ENCODE data around the gene EXTL2. TPM values are rescaled to one million over a fixed set of nuclear protein-coding genes. Genes with fewer than 3 reads are reported as not detected.
A peak's percentile ranks its signal among the peaks of the same experiment; 100 is the strongest.

Gene EXTL2
- total and polyA plus RNA-seq, 2 experiments from 2014 or later = 45.3 to 45.4 TPM

- TF ChIP-seq CTCF (conservative IDR thresholded peaks at IDR 0.05; ENCODE audit: low read depth in 2 of 2) = no peak
- TF ChIP-seq ETS1 (IDR thresholded peaks at IDR 0.05) = no peak
- no peak for TF ChIP-seq NANOG (IDR thresholded peaks at IDR 0.05; ENCODE audit: borderline replicate concordance)
- TF ChIP-seq CREB1 (CRISPR knock-in tag; IDR thresholded peaks at IDR 0.05; ENCODE audit: low read depth) = no peak
- TF ChIP-seq STAT1 (IDR thresholded peaks at IDR 0.05; ENCODE audit: unreplicated experiment) = no peak
- TF ChIP-seq JUNB (IDR thresholded peaks at IDR 0.05; ENCODE audit: unreplicated experiment) = no peak
- TF ChIP-seq REST (IDR thresholded peaks at IDR 0.05; ENCODE audit: unreplicated experiment) = no peak
- no peak for TF ChIP-seq ZNF114 (CRISPR knock-in tag; IDR thresholded peaks at IDR 0.05)
- no peak for TF ChIP-seq EZH2 (IDR thresholded peaks at IDR 0.05; ENCODE audit: low read depth, unreplicated experiment)
- TF ChIP-seq EZH2phosphoT487 (IDR thresholded peaks at IDR 0.05; ENCODE audit: unreplicated experiment) = no peak
- no peak for TF ChIP-seq ZNF331 (CRISPR knock-in tag; IDR thresholded peaks at IDR 0.05; ENCODE audit: low read depth)
These were observed 24.6 kb downstream of the EXTL2 start (continued) for GRCh38 chr1:100869996-100870395.

- Histone ChIP-seq H3K4me2 (no peak overlapping the region), H3F3A (replicated peaks; ENCODE audit: low read depth) (no peaks in the 10 kb centered on the region), H3K79me2 (replicated peaks; ENCODE audit: insufficient read depth) (no peaks in the 10 kb centered on the region), H3K27ac (ENCODE audit: low read depth) (no peak overlapping the region), H3K9me2 (ENCODE audit: insufficient read depth) (no peaks in the 10 kb centered on the region), H3K4me3 (no peak overlapping the region), H4K20me1 (replicated peaks; ENCODE audit: insufficient read depth) (no peaks in the 10 kb centered on the region), H3K4me1 (ENCODE audit: insufficient read depth) (0 out of 2 replicates have a peak, but pooled peaks cover 5% of the 10 kb centered on the region), H3K36me3 (ENCODE audit: insufficient read depth) (no peaks in the 10 kb centered on the region), H2AFZ (no peak overlapping the region), H3K27me3 (ENCODE audit: insufficient read depth) (no peaks in the 10 kb centered on the region)
- DNase-seq (ENCODE audit: low spot score) = peak; percentile 41
- Mint-ChIP-seq H3K27ac (no peak overlapping the region), H3K27me3 (ENCODE audit: insufficient read depth, low read depth, poor library complexity) (no peaks in the 10 kb centered on the region), H3K4me1 (peaks cover 3% of the 10 kb centered on the region; the same call in 2 of the 3 replicates), H3K4me3 (no peak overlapping the region), H3K36me3 (ENCODE audit: low read depth) (no peaks in the 10 kb centered on the region), H3K9me3 (no peaks in the 10 kb centered on the region)
- no peak for ATAC-seq
- TF ChIP-seq NANOG (IDR thresholded peaks at IDR 0.05; ENCODE audit: borderline replicate concordance) (no peak), POLR2AphosphoS5 (IDR thresholded peaks at IDR 0.05; ENCODE audit: low read depth) (no peak), EZH2 (IDR thresholded peaks at IDR 0.05; ENCODE audit: low read depth, unreplicated experiment) (no peak), REST (IDR thresholded peaks at IDR 0.05; ENCODE audit: unreplicated experiment) (no peak), CTCF (conservative IDR thresholded peaks at IDR 0.05; ENCODE audit: low read depth in 2 of 2) (peak in 1 of 2 experiments; percentile 85), CREB1 (CRISPR knock-in tag; IDR thresholded peaks at IDR 0.05; ENCODE audit: low read depth) (peak; percentile 65; the same call in 1 of the 2 replicates), EZH2phosphoT487 (IDR thresholded peaks at IDR 0.05; ENCODE audit: unreplicated experiment) (no peak), ETS1 (IDR thresholded peaks at IDR 0.05) (no peak), JUNB (IDR thresholded peaks at IDR 0.05; ENCODE audit: unreplicated experiment) (no peak)
These were observed 26.2 kb downstream of the EXTL2 start for GRCh38 chr1:100868364-100868995.
